Ramos (cell line): ENCODE results near the gene SSH3.

Source experiments
- in situ Hi-C: fragments of 300-500 bp; cut with MboI; formaldehyde crosslinking; loops from one replicate; pipeline ENCODE4 v1.14.3; 2022; ENCODE audit warnings: low sequenced_read_pairs; ENCODE audit not compliant: unreplicated experiment

The SSH3 gene, protein sequence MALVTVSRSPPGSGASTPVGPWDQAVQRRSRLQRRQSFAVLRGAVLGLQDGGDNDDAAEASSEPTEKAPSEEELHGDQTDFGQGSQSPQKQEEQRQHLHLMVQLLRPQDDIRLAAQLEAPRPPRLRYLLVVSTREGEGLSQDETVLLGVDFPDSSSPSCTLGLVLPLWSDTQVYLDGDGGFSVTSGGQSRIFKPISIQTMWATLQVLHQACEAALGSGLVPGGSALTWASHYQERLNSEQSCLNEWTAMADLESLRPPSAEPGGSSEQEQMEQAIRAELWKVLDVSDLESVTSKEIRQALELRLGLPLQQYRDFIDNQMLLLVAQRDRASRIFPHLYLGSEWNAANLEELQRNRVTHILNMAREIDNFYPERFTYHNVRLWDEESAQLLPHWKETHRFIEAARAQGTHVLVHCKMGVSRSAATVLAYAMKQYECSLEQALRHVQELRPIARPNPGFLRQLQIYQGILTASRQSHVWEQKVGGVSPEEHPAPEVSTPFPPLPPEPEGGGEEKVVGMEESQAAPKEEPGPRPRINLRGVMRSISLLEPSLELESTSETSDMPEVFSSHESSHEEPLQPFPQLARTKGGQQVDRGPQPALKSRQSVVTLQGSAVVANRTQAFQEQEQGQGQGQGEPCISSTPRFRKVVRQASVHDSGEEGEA

GRCh38 chr11:67303132-67303834 is at the start of gene SSH3:
Gene SSH3, plus strand, starts transcription at chr11:67303530. Its CDS starts 96 bp downstream, at chr11:67303626.
- in situ Hi-C loops, result no loop called here

DNA sequence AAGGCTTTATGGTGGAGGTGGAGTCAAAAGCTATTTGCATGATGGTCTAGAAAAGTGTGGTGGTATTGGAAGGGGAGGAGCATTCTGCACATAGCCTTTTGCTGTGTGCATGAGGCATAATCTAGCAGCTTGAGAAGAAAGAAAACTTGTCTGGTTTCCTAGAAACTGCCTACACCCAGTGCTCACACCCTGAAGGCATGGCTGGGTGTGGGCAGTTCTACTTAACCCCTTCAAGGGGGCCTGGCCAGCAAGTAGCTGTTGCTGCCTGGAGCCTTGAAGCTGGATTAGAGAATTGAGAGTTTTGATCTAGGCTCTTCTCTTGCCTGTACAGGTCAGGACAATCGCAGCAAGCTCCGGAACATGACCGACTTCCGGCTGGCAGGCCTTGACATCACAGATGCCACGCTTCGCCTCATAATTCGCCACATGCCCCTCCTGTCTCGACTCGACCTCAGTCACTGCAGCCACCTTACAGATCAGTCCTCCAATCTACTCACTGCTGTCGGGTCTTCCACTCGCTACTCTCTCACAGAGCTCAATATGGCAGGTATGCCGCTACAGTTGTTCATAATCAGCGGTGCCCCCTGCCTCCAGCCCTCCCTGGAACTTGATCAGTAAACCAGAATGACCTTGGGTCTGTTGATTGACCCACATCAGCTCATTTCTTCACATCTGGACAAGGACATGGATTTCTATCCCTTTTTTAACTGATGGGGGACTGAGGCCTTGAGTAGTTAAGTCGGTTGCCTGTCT is 49.3 kb upstream of the SSH3 start:
- in situ Hi-C loops, result no loop called here

- in situ Hi-C loops, result no loop called here
These were observed 48.5 kb upstream of the SSH3 start for GRCh38 chr11:67254798-67255197.

- in situ Hi-C loops, result no loop called here
These were observed 48.0 kb upstream of the SSH3 start for GRCh38 chr11:67255353-67255752.

- in situ Hi-C loops, result no loop called here
These were observed 47.5 kb upstream of the SSH3 start for GRCh38 chr11:67255864-67256263.

DNA sequence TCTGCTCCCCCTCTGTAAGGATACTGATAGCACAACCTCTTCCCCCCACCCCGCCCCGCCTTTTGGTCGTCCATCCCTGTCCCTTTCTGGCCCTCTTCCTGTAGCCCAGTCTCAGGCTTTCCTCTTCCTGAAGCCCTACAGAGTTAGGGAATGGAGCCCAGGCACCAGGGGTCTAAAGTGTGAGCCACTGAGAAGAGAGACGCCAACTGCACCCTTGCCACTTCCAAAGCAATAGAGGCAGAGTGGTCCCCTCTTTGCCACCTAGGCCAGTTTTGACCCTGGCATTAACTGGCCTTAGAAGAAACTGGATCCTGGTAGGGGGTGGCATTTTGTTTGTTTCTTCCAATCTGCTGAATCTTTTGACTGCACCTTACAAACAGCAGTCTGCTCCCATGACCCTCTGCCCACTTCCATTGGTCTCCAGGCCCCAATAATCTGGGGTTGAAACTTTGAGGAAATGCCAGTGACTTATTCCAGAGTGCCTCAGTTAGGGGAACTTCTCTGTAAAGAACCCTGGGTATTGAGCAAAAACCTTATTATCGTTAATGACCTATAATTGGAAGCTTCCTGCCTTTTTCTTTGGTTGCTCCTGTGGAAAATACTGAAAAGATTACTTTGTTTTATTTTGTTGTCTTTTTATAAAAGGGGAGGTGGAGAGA is 46.7 kb upstream of the SSH3 start:
- in situ Hi-C loops, result no loop called here

DNA sequence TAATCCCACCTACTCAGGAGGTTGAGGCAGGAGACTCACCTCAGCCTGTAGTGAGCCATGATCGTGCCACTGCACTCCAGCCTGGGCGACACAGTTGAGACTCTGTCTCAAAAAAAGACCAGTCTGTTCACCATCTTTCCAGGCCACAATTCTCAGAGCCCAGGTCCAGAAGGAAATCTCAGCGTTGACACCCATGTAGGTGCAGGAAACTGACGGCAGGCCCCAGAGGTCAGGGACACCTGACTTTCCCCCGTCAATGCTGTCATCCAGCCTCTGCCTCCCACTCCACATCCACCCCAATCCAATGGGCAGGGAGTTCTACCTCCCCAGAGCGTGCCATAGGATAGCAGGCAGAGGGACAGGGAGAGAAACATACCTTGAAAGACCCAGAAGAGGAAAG is 42.9 kb upstream of the SSH3 start:
- in situ Hi-C loops, result loop anchor here (5.0 kb wide), 2 partner anchors 52 to 122 kb away; no protein-coding TSS in a partner anchor

DNA sequence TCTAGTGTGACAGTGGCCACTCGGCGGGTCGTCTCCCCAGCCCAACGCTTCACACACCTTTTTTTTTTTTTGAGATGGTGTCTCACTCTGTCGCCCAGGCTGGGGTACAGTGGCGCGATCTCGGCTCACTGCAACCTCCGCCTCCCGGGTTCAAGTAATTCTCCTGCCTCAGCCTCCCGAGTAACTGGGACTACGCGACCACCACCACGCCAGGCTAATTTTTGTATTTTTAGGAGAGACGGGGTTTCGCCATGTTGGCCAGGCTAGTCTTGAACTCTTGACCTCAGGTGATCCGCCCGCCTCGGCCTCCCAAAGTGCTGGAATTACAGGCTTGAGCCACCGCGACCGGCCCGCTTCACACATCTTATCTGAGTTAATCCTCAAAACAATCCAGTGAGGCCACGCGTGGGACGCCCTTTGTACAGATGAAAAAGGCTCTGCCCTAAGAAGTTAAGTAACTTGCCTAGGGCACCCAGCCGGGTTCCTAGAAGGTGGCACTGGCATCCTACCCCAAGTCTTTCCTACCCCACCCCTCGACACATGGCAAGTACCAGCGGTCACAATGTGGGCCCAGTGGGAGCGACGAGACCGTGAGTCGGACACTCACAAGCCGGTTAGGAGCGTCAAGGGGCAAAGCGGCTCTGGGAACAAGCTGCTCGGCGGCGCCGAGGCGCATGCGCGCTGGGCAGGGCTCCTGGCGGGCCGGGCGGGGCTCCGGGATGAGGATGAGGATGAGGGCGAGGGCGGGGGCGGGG is 42.3 kb upstream of the SSH3 start:
- in situ Hi-C loops, result loop anchor here (5.0 kb wide), 2 partner anchors 51 to 121 kb away; no protein-coding TSS in a partner anchor

GRCh38 chr11:67261640-67261945 is 41.7 kb upstream of the SSH3 start:
- in situ Hi-C loops, result loop anchor here (5.0 kb wide), 2 partner anchors 51 to 121 kb away; no protein-coding TSS in a partner anchor

DNA sequence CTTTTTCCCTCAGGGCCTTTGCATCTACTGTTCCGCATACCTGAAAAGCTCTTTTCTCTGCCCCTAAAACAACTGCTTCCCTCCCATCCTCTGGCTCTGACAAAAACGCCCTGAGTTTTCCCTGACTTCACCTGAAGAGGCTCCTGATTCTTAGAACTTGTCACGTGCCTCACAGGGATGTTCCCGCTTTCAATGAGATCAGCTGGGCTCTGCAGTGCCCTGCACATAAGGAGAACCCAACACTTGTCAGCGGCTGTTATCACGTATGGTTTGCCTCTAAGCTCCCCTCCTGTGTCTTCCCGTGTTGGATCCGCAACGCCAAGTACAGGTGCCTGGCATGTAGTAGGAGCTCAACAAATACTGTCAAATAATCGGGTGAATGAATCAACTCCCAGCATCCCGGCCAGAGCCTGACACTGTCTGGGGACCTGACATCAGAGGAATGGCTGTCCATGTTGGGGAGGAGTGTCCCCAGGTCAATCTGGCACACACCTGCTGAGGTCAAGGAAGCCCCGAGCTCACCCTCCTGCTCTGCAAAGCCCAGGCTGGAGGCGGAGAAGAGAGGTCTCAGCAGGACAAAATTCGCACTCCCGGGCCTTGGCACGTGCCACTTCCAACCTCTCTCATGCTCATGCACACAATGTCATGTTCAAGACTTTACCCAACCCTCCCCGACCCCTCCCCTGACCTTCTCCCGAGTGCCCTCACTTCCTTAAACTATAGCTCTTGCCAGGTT is 41.2 kb upstream of the SSH3 start:
- in situ Hi-C loops, result loop anchor here (5.0 kb wide), 2 partner anchors 50 to 120 kb away; no protein-coding TSS in a partner anchor

GRCh38 chr11:67262731-67263675 is 40.3 kb upstream of the SSH3 start:
- in situ Hi-C loops, result loop anchor here (5.0 kb wide), 2 partner anchors 49 to 119 kb away; no protein-coding TSS in a partner anchor

DNA sequence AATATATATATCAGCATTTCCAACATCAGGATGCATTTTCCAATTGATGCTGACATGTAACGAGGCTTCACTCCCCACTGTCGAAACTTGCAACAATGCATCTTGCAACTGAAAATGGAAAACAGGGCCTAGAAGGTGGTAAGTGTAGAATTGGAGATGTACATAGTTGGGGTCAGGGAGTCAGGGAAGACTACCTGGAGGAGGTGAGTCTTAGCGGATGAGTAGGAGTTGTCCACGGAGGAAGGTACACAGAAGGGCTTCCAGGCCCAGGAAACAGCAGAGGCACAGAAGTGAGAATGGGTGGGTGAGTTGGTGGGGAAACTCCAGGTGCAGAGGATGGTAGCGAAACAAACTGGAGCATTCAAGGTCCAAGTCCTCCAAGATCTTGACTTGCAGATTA is 39.1 kb upstream of the SSH3 start:
- in situ Hi-C loops, result loop anchor here (5.0 kb wide), 2 partner anchors 48 to 118 kb away; no protein-coding TSS in a partner anchor

- in situ Hi-C loops, result loop anchor here (5.0 kb wide), 2 partner anchors 47 to 117 kb away; no protein-coding TSS in a partner anchor
These were observed 38.3 kb upstream of the SSH3 start for GRCh38 chr11:67264877-67265632.

DNA sequence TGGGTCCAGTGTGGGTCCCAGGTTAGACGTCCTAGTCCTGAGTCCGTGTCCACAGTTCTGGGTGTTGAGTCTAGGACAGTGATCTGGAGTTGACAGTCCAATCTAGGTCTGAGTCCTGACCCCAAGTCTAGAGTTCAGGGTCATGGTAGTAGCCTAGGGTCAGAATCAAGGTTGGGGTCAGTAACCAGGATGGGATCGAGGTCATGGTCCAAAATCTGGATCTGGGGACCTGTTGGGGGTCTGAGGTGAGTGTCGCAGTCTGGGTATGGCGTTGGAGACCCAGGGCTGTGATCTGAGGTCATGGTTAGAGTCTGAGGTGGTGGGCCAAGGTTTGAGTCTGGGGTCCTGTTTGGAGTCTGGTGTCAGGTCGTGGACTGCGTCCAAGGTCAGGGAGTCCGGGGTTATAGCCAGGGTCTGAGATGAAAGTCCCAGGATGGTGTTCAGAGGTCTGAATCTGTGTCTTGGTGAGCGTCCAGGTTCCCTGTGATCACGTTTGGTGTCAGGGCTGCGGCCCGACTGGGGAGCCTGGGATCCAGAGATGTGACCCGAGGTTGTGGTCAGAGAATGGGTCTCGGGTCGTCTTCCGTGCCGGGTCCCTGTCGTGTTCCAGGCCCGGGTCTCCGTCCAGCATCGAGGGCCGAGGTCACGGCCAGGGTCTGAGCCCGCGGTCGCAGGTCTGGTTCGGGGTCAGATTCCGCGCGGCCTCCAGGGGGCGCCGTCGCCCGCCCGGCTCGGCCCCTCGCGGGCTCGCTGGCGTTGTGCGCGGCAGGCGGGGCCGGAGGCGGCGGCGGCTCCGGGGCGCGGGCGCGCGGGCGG is 37.5 kb upstream of the SSH3 start:
- in situ Hi-C loops, result no loop called here

DNA sequence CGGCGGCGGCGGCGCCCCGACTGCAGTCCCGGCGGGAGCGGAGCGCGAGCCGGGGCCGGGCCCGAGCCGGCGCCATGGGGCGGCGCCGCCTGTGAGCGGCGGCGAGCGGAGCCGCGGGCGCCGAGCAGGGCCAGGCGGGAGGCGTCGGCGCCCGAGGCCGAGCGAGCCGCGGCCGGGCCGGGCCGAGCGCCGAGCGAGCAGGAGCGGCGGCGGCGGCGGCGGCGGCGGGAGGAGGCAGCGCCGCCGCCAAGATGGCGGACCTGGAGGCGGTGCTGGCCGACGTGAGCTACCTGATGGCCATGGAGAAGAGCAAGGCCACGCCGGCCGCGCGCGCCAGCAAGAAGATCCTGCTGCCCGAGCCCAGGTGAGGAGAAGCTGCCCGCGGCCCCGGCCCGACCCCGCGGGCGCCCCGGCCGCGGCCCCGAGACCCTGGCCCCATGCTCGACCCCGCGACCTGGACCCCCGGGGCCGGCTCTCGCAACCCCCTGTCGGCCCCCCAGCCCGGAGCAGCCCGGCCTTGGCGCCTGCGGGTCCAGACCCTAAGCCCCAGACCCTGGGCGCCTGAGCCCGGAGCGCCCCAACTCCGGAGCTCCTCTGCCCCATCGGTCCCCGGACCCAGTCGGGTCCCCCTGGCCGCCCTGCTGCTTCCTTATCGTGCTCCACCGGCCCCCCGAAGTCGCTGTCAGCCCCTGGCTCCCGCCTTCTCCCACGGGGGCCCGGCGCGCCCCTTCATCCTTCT is 36.7 kb upstream of the SSH3 start, which contains the start of gene GRK2:
GRK2 (plus strand) TSS at position 25 of the 739 bp plus-strand sequence; CDS start at position 252, 227 bp downstream.
- in situ Hi-C loops, result no loop called here
